ENCODE data around the gene IFNAR1.
"Not testable (repeated sequence)": the region's sequence is repeated elsewhere in the genome, so short reads cannot be mapped to it uniquely, and the experiment has no call there.

The IFNAR1 gene

GRCh38 chr21:33355996-33356395, 31.2 kb downstream of the IFNAR1 start:
- in situ Hi-C loops (cut with MboI; ENCODE audit: low pct_unique_long_range_greater_than_20kb, low sequenced_read_pairs, unreplicated experiment), result no loop called here
- TF ChIP-seq, protein P1, sequence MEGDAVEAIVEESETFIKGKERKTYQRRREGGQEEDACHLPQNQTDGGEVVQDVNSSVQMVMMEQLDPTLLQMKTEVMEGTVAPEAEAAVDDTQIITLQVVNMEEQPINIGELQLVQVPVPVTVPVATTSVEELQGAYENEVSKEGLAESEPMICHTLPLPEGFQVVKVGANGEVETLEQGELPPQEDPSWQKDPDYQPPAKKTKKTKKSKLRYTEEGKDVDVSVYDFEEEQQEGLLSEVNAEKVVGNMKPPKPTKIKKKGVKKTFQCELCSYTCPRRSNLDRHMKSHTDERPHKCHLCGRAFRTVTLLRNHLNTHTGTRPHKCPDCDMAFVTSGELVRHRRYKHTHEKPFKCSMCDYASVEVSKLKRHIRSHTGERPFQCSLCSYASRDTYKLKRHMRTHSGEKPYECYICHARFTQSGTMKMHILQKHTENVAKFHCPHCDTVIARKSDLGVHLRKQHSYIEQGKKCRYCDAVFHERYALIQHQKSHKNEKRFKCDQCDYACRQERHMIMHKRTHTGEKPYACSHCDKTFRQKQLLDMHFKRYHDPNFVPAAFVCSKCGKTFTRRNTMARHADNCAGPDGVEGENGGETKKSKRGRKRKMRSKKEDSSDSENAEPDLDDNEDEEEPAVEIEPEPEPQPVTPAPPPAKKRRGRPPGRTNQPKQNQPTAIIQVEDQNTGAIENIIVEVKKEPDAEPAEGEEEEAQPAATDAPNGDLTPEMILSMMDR (IDR thresholded peaks at IDR 0.05; ENCODE audit: extremely low read depth, insufficient read depth, missing control alignments), result no peak
- no peak for DNase-seq (ENCODE audit: low spot score)

- TF ChIP-seq, protein P1 (IDR thresholded peaks at IDR 0.05; ENCODE audit: extremely low read depth, insufficient read depth, missing control alignments), result no peak
- in situ Hi-C loops (cut with MboI; ENCODE audit: low pct_unique_long_range_greater_than_20kb, low sequenced_read_pairs, unreplicated experiment), result no loop called here
- DNase-seq (ENCODE audit: low spot score), result no peak
Measured at GRCh38 chr21:33357177-33357576, 32.4 kb downstream of the IFNAR1 start.

- no peak for DNase-seq (ENCODE audit: low spot score)
- in situ Hi-C loops (cut with MboI; ENCODE audit: low pct_unique_long_range_greater_than_20kb, low sequenced_read_pairs, unreplicated experiment), result no loop called here
- TF ChIP-seq, protein P1 (IDR thresholded peaks at IDR 0.05; ENCODE audit: extremely low read depth, insufficient read depth, missing control alignments), result no peak
Measured at GRCh38 chr21:33359446-33359845, 34.7 kb downstream of the IFNAR1 start.

DNA sequence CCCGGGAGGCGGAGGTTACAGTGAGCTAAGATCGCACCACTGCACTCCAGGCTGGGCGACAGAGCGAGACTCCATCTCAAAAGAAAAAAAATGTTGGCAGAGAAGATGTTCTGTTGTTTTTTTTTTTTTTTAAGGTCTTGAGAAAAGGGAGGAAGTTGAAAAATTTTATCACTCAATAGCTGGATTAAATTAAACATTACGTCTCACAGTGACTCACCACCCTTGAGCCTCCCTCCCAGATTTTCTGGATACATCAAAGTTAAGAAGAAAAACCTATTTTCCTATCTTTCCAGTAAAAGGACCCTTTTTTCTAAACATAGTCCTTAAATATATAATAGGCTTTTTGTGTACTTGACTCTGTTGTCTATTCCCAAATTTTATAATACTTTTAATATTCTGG, 35.5 kb downstream of the IFNAR1 start:
- no peak for DNase-seq (ENCODE audit: low spot score)
- in situ Hi-C loops (cut with MboI; ENCODE audit: low pct_unique_long_range_greater_than_20kb, low sequenced_read_pairs, unreplicated experiment), result no loop called here
- TF ChIP-seq, protein P1 (IDR thresholded peaks at IDR 0.05; ENCODE audit: extremely low read depth, insufficient read depth, missing control alignments), result no peak

GRCh38 chr21:33360881-33361602, 36.3 kb downstream of the IFNAR1 start:
- TF ChIP-seq, protein P1 (IDR thresholded peaks at IDR 0.05; ENCODE audit: extremely low read depth, insufficient read depth, missing control alignments), result peak; percentile 92
- in situ Hi-C loops (cut with MboI; ENCODE audit: low pct_unique_long_range_greater_than_20kb, low sequenced_read_pairs, unreplicated experiment), result no loop called here
- peak; percentile 73 for DNase-seq (ENCODE audit: low spot score)

- TF ChIP-seq, protein P1 (IDR thresholded peaks at IDR 0.05; ENCODE audit: extremely low read depth, insufficient read depth, missing control alignments), result no peak
- in situ Hi-C loops (cut with MboI; ENCODE audit: low pct_unique_long_range_greater_than_20kb, low sequenced_read_pairs, unreplicated experiment), result no loop called here
- DNase-seq (ENCODE audit: low spot score), result no peak
Measured at GRCh38 chr21:33362044-33362555, 37.3 kb downstream of the IFNAR1 start.

DNA sequence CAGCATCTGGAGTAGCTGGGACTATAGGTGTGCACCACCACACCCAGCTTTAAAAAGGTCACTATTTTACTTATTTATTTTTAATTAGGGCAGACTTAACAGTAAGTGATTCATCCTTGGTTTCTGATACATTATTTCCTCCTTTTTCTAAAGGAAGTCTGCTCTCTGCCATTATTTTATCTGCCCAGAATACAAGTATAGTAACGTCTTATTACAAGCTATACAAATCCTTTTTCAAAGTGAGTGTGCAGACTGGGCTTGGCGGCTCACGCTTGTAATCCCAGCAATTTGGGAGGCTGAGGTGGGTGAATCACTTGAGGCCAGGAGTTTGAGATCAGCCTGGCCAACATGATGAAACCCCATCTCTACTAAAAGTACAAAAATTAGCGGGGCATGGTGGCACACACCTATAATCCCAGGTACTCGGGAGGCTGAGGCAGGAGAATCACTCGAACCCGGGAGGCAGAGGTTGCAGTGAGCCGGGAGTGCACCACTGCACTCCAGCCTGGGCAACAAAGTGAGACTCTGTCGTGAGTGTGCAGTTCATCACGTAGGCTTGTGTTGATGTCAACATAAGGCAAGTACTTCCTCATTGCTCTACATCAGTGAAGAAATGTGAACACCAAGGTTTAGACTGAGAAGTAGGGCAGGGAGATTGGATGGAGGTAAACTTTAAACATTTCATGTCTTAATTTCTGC, 39.3 kb downstream of the IFNAR1 start:
- in situ Hi-C loops (cut with MboI; ENCODE audit: low pct_unique_long_range_greater_than_20kb, low sequenced_read_pairs, unreplicated experiment), result not testable (repeated sequence)

More for the DNA sequence above, 39.3 kb downstream of the IFNAR1 start:
- not testable (repeated sequence) for DNase-seq (ENCODE audit: low spot score)

Data from GM13977 (cell line).